GM19023 (cell line): ENCODE measurements around the gene SRRT.
"Not testable (repeated sequence)": the region's sequence is repeated elsewhere in the genome, so short reads cannot be mapped to it uniquely, and the experiment has no call there.

Source experiments
- ATAC-seq: cut with Tn5 transposase; IDR thresholded peaks from one replicate; pipeline ENCODE4 v1.9.1; 2021; ENCODE audit warnings: mild to moderate bottlenecking, moderate library complexity; ENCODE audit not compliant: unreplicated experiment

SRRT gene

GRCh38 chr7:100893910-100894721, 19.2 kb downstream of the SRRT start:
- ATAC-seq: no peak

GRCh38 chr7:100894860-100895700, 20.2 kb downstream of the SRRT start:
- ATAC-seq: no peak

GRCh38 chr7:100895701-100895955, 20.7 kb downstream of the SRRT start, which contains the start of gene ACHE:
ACHE (minus strand) TSS chr7:100895888; CDS start chr7:100894232, 1,656 bp downstream.
- ATAC-seq: no peak

GRCh38 chr7:100895956-100896731, 21.2 kb downstream of the SRRT start:
- no peak for ATAC-seq

GRCh38 chr7:100896732-100897608, 22.1 kb downstream of the SRRT start:
- ATAC-seq: no peak

- ATAC-seq: no peak
Observed at GRCh38 chr7:100897772-100898454, 23.0 kb downstream of the SRRT start.

GRCh38 chr7:100899432-100899831, 24.5 kb downstream of the SRRT start:
- ATAC-seq: no peak

- no peak for ATAC-seq
Observed at GRCh38 chr7:100900978-100901377, 26.1 kb downstream of the SRRT start.

- no peak for ATAC-seq
Observed at GRCh38 chr7:100901921-100902332, 27.0 kb downstream of the SRRT start.

- ATAC-seq: no peak
Observed at GRCh38 chr7:100902638-100903037, 27.7 kb downstream of the SRRT start.

- no peak for ATAC-seq
Observed at GRCh38 chr7:100908512-100908911, 33.6 kb downstream of the SRRT start.

- not testable (repeated sequence) for ATAC-seq
Observed at GRCh38 chr7:100910443-100910842, 35.5 kb downstream of the SRRT start.

GRCh38 chr7:100911484-100911883, 36.6 kb downstream of the SRRT start:
- no peak for ATAC-seq

- no peak for ATAC-seq
Observed at GRCh38 chr7:100914208-100914878, 39.4 kb downstream of the SRRT start.

GRCh38 chr7:100914879-100915447, 40.1 kb downstream of the SRRT start:
- ATAC-seq: no peak

GRCh38 chr7:100919335-100919734, 44.4 kb downstream of the SRRT start:
- not testable (repeated sequence) for ATAC-seq

GRCh38 chr7:100919779-100920437, 45.0 kb downstream of the SRRT start:
- not testable (repeated sequence) for ATAC-seq

GRCh38 chr7:100921039-100921438, 46.1 kb downstream of the SRRT start:
- no peak for ATAC-seq
